ENCODE data around the gene EPS15.
"Not testable (repeated sequence)": the region's sequence is repeated elsewhere in the genome, so short reads cannot be mapped to it uniquely, and the experiment has no call there.

Gene EPS15

GRCh38 chr1:51512606-51513005 is 6.5 kb downstream of the EPS15 start:
- no peak for DNase-seq

GRCh38 chr1:51512120-51512519 is 6.9 kb downstream of the EPS15 start:
- DNase-seq: no peak

- no peak for DNase-seq
Measured at GRCh38 chr1:51509773-51510172, 9.3 kb downstream of the EPS15 start.

- no peak for DNase-seq
Measured at GRCh38 chr1:51506537-51506936, 12.5 kb downstream of the EPS15 start.

- no peak for DNase-seq
Measured at GRCh38 chr1:51504806-51505525, 14.1 kb downstream of the EPS15 start.

GRCh38 chr1:51501218-51501630 is 17.8 kb downstream of the EPS15 start:
- not testable (repeated sequence) for DNase-seq

- no peak for DNase-seq
Measured at GRCh38 chr1:51499694-51500093, 19.4 kb downstream of the EPS15 start.

GRCh38 chr1:51498924-51499323 is 20.1 kb downstream of the EPS15 start:
- DNase-seq: no peak

GRCh38 chr1:51497340-51497739 is 21.7 kb downstream of the EPS15 start:
- no peak for DNase-seq

GRCh38 chr1:51494138-51494830 is 24.8 kb downstream of the EPS15 start:
- no peak for DNase-seq

GRCh38 chr1:51491166-51491981 is 27.7 kb downstream of the EPS15 start:
- DNase-seq: no peak

- no peak for DNase-seq
Measured at GRCh38 chr1:51489472-51489871, 29.6 kb downstream of the EPS15 start.

- no peak for DNase-seq
Measured at GRCh38 chr1:51488372-51489050, 30.6 kb downstream of the EPS15 start.

- DNase-seq: no peak
Measured at GRCh38 chr1:51487628-51488027, 31.4 kb downstream of the EPS15 start.

GRCh38 chr1:51484591-51484990 is 34.5 kb downstream of the EPS15 start:
- DNase-seq: no peak

- DNase-seq: no peak
Measured at GRCh38 chr1:51482881-51483280, 36.2 kb downstream of the EPS15 start.

GRCh38 chr1:51474832-51475620 is 44.0 kb downstream of the EPS15 start:
- DNase-seq: not testable (repeated sequence)

GRCh38 chr1:51473331-51474115 is 45.5 kb downstream of the EPS15 start:
- no peak for DNase-seq

GRCh38 chr1:51472359-51472758 is 46.7 kb downstream of the EPS15 start:
- no peak for DNase-seq

GRCh38 chr1:51469518-51469917 is 49.5 kb downstream of the EPS15 start:
- DNase-seq: no peak

- DNase-seq: no peak
Measured at GRCh38 chr1:51464828-51465227, 54.2 kb downstream of the EPS15 start.
